HUES6 (cell line): Measurements from ENCODE around the gene ATP5PB.

ENCODE experiments used
- H3K27ac ChIP-seq: 2 replicates; pipeline ENCODE4 v1.7.0; 2013; ENCODE audit warnings: low read depth, mild to moderate bottlenecking, low read length, inconsistent platforms
- H3K27me3 ChIP-seq: 2 replicates; pipeline ENCODE4 v1.6.1; 2013; ENCODE audit warnings: low read length; ENCODE audit not compliant: control insufficient read depth, insufficient read depth
- H3K36me3 ChIP-seq: 2 replicates; pipeline ENCODE4 v1.6.1; 2013; ENCODE audit warnings: low read length; ENCODE audit not compliant: control insufficient read depth, insufficient read depth
- H3K4me1 ChIP-seq: 2 replicates; pipeline ENCODE4 v1.6.1; 2013; ENCODE audit warnings: low read length; ENCODE audit not compliant: control insufficient read depth, insufficient read depth
- H3K4me3 ChIP-seq: 2 replicates; pipeline ENCODE4 v1.5.1; 2013; ENCODE audit warnings: low read depth, low read length
- H3K9ac ChIP-seq: one replicate; pipeline ENCODE4 v1.6.1; 2013; ENCODE audit warnings: mild to moderate bottlenecking, low read length
- H3K9me3 ChIP-seq: 2 replicates; pipeline ENCODE4 v1.6.1; 2013; ENCODE audit warnings: low read depth, low read length; ENCODE audit not compliant: control insufficient read depth, insufficient read depth

The ATP5PB gene

DNA sequence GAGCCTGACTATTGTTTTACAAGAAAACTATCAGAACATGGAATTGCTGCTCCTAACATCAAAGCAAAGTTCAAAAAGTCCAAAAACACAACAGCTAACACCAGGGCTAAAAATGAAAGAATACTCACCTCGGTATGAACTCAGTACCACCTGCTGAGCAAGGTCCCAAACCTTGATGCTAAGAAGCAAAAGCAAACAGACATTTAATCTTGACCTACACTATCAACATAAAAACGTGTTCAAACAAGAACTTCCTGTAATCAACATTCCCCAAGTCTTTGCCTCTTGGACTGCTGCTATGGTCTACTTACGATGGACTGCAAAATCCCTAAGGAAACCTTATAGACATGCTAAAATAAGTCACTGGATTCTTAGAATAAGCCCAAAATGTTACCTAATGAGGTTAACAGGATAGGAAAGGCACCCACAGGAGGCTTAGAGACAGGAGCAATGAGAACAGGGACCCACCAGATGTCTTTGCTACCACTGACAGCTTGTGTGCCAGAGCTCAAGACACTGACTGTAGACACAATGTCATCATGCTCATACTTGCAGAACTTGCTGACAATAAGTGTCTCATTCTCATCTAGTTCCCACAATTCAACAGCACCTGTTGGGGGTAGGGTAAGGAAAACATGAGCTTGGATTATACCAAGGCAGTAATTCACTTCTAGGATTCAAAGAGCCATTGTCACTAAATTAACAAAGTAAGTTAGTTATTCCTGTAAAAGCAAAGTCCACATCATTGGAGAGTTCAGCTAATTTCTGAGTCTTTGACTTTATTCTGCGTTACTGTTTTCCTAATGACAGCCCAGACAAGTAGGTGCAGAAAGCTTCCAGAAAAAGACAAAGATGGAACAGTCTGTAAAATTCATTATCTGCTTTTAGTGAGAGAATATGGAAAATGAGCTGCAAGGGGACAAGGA lies 2.0 kb upstream of the ATP5PB start:
- Histone ChIP-seq H3K27ac (no peak overlapping the region), H3K9ac (peak overlapping the region; percentile 96), H3K36me3 (peaks cover 51% of the 10 kb centered on the region)

DNA sequence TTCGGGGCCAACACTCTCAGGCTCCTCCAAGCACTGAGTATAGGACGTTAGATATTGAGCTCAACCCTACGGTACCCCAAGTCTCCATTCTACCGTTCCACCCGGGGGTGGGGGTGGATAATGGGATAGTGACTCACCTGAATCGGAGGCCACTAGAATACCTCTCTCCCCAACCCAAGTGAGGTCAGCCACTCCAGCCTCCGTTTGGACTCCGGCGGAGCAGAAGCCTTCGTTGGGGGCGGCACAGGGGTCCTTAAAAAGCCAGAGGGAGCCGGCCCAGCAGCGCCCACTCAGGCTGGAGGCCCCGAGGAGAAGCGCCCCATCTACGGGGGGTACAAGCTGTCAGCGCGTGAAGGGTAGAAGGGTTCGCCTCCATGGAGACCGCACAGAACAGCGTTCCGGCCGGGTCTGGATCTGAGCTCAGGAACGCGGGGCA lies 764 bp upstream of the ATP5PB start:
- Histone ChIP-seq H3K4me3 (peak overlapping the region; percentile 87), H3K4me1 (peaks cover 11% of the 10 kb centered on the region), H3K27me3 (no peaks in the 10 kb centered on the region), H3K9me3 (no peaks in the 10 kb centered on the region), H3K9ac (peak overlapping the region; percentile 96), H3K27ac (peak overlapping the region; percentile 75; the same call in 1 of the 2 replicates), H3K36me3 (peaks cover 44% of the 10 kb centered on the region)

More for the DNA sequence above, 2.0 kb upstream of the ATP5PB start:
- Histone ChIP-seq H3K27me3 (no peaks in the 10 kb centered on the region), H3K9me3 (no peaks in the 10 kb centered on the region), H3K4me3 (peak overlapping the region; percentile 87), H3K4me1 (peaks cover 11% of the 10 kb centered on the region)

- peak overlapping the region; percentile 98 for H3K9ac ChIP-seq
- peaks cover 44% of the 10 kb centered on the region for H3K36me3 ChIP-seq
- H3K9me3 ChIP-seq = no peaks in the 10 kb centered on the region
- H3K4me3 ChIP-seq = peak overlapping the region; percentile 87
- peak overlapping the region; percentile 74; the same call in 1 of the 2 replicates for H3K27ac ChIP-seq
- peaks cover 11% of the 10 kb centered on the region for H3K4me1 ChIP-seq
- no peaks in the 10 kb centered on the region for H3K27me3 ChIP-seq
These were observed 396 bp downstream of the ATP5PB start for GRCh38 chr1:111449703-111450017.

DNA sequence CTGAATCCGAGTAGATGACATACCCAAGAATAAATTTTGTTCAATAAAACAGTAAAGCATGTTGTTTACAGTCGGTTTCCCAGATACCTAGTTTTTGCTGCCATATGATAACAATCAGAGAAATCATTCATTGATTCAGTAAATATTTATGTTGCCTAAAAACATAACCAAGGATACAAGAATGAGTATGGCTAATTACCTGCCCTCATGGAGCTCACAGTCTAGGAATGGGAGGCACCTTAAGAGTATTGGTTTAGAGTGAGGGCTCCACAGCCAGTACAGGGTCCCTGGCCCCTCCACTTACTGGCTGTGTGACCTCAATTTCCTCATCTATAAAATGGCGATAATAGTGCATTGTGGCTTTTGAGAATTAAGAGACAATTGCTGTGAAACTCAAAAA lies 921 bp downstream of the ATP5PB start:
- Histone ChIP-seq H3K27me3 (no peaks in the 10 kb centered on the region), H3K36me3 (peaks cover 43% of the 10 kb centered on the region), H3K9me3 (no peaks in the 10 kb centered on the region), H3K4me3 (peak overlapping the region; percentile 87), H3K4me1 (peaks cover 11% of the 10 kb centered on the region), H3K9ac (peak overlapping the region; percentile 98), H3K27ac (peak overlapping the region; percentile 74; the same call in 1 of the 2 replicates)

GRCh38 chr1:111452581-111452980 lies 3.3 kb downstream of the ATP5PB start:
- Histone ChIP-seq H3K36me3 (peaks cover 46% of the 10 kb centered on the region), H3K4me3 (no peak overlapping the region), H3K9me3 (no peaks in the 10 kb centered on the region), H3K9ac (no peak overlapping the region), H3K27me3 (no peaks in the 10 kb centered on the region), H3K4me1 (peaks cover 7% of the 10 kb centered on the region), H3K27ac (no peak overlapping the region)

DNA sequence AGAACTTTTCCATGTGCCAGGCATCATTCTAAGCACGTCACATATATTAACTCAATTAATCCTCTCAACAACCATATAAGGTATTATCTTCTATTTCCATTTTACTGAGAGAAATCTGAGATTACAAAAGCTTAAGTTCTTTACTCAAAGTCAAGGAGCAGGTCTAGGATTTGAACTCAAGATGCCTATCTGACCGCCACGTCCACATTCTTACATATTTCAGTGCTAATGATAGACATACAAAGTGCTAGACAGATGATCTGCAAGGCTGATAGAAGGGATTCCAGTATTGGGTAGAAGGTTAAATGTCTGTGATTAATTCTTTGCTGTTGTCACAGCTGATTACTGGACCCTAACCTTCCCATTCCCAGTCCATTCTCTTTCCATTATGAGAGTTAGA lies 4.4 kb downstream of the ATP5PB start:
- H3K27ac ChIP-seq = no peak overlapping the region
- peaks cover 56% of the 10 kb centered on the region for H3K36me3 ChIP-seq
- no peak overlapping the region for H3K9ac ChIP-seq
- H3K4me1 ChIP-seq = peaks cover 4% of the 10 kb centered on the region
- H3K4me3 ChIP-seq = no peak overlapping the region
- H3K9me3 ChIP-seq = no peaks in the 10 kb centered on the region
- no peaks in the 10 kb centered on the region for H3K27me3 ChIP-seq

GRCh38 chr1:111454859-111455641 lies 5.8 kb downstream of the ATP5PB start:
- H3K4me1 ChIP-seq = peaks cover 4% of the 10 kb centered on the region
- H3K36me3 ChIP-seq = peaks cover 70% of the 10 kb centered on the region

DNA sequence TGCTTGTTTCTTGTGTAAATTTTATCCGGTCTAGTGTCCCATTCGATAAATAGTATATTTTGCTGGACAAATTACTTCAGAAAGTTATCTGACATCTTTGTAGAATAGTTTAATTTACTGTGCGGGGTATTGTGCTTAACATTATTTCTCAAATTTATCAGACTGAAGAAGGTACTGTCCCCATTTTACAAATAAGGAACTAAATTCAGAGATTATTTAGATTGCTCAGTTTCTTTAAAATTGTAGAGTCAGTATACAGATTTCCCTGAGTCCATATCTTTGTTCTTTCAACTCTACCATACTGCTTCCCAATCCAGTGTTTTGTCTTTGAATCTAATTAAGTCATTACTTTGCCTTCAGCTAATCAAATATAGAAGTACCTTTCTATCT lies 6.4 kb downstream of the ATP5PB start:
- Histone ChIP-seq H3K4me1 (no peaks in the 10 kb centered on the region), H3K36me3 (peaks cover 72% of the 10 kb centered on the region), H3K27me3 (no peaks in the 10 kb centered on the region), H3K9me3 (no peaks in the 10 kb centered on the region), H3K27ac (no peak overlapping the region), H3K9ac (no peak overlapping the region), H3K4me3 (no peak overlapping the region)

More at GRCh38 chr1:111454859-111455641, 5.8 kb downstream of the ATP5PB start:
- Histone ChIP-seq H3K27ac (no peak overlapping the region), H3K9me3 (no peaks in the 10 kb centered on the region), H3K9ac (no peak overlapping the region), H3K4me3 (no peak overlapping the region), H3K27me3 (no peaks in the 10 kb centered on the region)

DNA sequence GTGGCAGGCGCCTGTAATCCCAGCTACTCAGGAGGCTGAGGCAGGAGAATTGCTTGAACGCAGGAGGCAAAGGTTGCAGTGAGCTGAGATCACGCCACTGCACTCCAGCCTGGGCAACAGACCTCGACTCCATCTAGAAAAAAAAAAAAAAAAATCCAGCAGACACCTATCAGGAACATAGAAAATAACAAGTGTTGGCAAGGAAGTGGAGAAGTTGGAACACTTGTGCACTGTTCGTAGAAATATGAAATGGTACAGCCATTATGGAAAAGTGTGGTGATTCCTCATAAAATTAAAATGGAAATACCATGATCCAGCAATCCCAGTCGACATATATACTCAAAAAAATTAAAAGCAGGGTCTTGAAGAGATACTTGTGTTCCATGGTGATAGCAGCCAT lies 12.5 kb downstream of the ATP5PB start:
- Histone ChIP-seq H3K27me3 (no peaks in the 10 kb centered on the region), H3K9me3 (no peaks in the 10 kb centered on the region), H3K4me1 (no peaks in the 10 kb centered on the region), H3K27ac (no peak overlapping the region), H3K9ac (no peak overlapping the region), H3K4me3 (no peak overlapping the region), H3K36me3 (peaks cover 52% of the 10 kb centered on the region)

GRCh38 chr1:111462370-111463028 lies 13.2 kb downstream of the ATP5PB start:
- H3K27ac ChIP-seq = no peak overlapping the region
- no peaks in the 10 kb centered on the region for H3K27me3 ChIP-seq
- H3K9me3 ChIP-seq = no peaks in the 10 kb centered on the region
- no peak overlapping the region for H3K4me3 ChIP-seq
- H3K4me1 ChIP-seq = no peaks in the 10 kb centered on the region
- H3K36me3 ChIP-seq = peaks cover 48% of the 10 kb centered on the region
- no peak overlapping the region for H3K9ac ChIP-seq
